IPS-15b (cell line): ENCODE measurements around the gene LAMC3.

Experiments used
- H3K27me3 ChIP-seq: one replicate; pipeline ENCODE4 v1.6.1; 2013; ENCODE audit warnings: low read length; ENCODE audit not compliant: control insufficient read depth, insufficient read depth
- H3K36me3 ChIP-seq: one replicate; pipeline ENCODE4 v1.6.1; 2013; ENCODE audit warnings: low read length; ENCODE audit not compliant: control insufficient read depth, insufficient read depth
- H3K4me1 ChIP-seq: one replicate; pipeline ENCODE4 v1.6.1; 2013; ENCODE audit warnings: mild to moderate bottlenecking, low read length; ENCODE audit not compliant: control insufficient read depth, insufficient read depth
- H3K4me3 ChIP-seq: one replicate; pipeline ENCODE4 v1.5.1; 2013; ENCODE audit warnings: low read depth, low read length
- H3K9ac ChIP-seq: one replicate; pipeline ENCODE4 v1.6.1; 2013; ENCODE audit warnings: low read depth, mild to moderate bottlenecking, low read length
- H3K9me3 ChIP-seq: one replicate; pipeline ENCODE4 v1.6.1; 2013; ENCODE audit warnings: mild to moderate bottlenecking, low read length; ENCODE audit not compliant: control insufficient read depth, insufficient read depth

Gene LAMC3

DNA sequence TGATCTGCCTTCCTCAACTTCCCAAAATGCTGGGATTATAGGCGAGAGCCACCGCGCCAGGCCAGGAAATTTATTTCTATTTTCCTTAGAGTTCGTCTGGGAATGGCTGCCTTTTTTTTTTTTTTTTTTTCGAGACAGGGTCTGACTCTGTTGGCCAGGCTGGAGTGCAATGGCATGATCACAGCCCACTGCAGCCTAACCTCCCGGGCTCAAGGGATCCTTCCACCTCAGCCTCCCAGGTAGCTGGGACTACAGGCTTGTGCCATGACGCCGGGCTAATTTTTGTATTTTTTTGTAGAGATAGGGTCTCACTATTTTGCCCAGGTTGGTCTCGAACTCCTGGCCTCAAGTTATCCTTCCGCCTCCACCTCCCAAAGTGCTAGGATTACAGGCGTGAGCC, 888 bp upstream of the LAMC3 start:
- peaks cover 9% of the 10 kb centered on the region for H3K27me3 ChIP-seq
- H3K9me3 ChIP-seq: no peaks in the 10 kb centered on the region
- H3K4me3 ChIP-seq: no peak overlapping the region
- no peak overlapping the region for H3K9ac ChIP-seq
- no peaks in the 10 kb centered on the region for H3K36me3 ChIP-seq
- H3K4me1 ChIP-seq: peaks cover 6% of the 10 kb centered on the region

DNA sequence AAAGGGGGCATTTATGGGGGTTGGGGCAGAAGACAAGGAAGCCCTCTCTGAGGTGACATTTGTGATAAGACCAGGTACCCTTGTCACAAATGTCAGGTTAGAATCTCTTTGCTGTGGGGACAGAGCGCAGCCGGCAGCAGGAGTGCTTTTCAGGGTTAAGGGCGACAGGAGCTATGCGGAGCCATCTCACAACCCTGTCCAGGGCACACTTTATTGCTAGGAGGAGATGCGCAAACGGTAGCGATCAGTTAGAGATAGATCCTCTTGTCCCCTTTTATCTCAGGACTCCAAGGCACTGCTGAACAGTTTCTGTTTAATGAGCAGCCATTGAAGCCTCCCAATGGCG, 438 bp upstream of the LAMC3 start:
- H3K9me3 ChIP-seq: no peaks in the 10 kb centered on the region
- H3K27me3 ChIP-seq: peaks cover 9% of the 10 kb centered on the region
- peaks cover 4% of the 10 kb centered on the region for H3K36me3 ChIP-seq
- H3K9ac ChIP-seq: no peak overlapping the region
- peaks cover 6% of the 10 kb centered on the region for H3K4me1 ChIP-seq
- peak overlapping the region; percentile 46 for H3K4me3 ChIP-seq

DNA sequence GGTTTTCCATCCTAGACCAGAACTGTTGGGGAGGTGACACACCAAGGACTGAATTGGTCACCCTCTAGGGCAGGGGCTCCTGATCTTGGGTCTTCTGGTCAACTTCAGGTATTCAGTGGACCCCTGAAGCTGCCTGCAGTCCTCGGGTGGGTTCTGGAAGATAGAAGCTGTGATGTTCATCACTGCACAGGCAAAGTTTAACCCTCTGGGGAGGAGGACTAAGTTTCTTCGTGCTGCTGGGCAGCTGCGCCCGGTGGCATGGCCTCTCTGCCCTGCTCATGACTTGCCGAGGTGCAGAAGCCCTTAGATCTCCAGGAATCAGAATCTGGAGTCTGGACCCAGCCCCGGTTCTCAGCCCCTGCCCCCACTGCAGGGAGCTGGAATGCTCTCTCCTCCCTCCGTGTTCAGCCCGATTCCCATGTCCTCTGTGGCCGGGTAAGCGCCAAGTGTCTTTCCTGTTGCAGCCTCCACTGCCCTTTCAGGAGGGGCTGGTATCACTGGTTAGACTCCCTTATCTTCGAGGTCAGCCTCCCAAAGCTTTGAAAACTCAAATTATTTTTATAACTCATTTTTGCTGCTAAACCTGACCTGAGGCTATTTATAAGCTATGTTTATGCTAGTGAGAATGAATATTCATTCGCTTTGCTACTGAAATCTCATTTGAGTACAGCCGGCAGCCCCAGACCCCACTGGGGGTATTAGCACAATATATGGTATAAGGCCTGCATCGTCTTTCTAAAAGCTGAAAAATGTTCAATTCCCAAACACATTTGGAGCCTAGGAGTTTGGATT, 1.7 kb downstream of the LAMC3 start:
- peaks cover 6% of the 10 kb centered on the region for H3K4me1 ChIP-seq
- no peak overlapping the region for H3K4me3 ChIP-seq
- H3K36me3 ChIP-seq: peaks cover 5% of the 10 kb centered on the region
- no peaks in the 10 kb centered on the region for H3K9me3 ChIP-seq
- H3K27me3 ChIP-seq: peaks cover 9% of the 10 kb centered on the region
- no peak overlapping the region for H3K9ac ChIP-seq

DNA sequence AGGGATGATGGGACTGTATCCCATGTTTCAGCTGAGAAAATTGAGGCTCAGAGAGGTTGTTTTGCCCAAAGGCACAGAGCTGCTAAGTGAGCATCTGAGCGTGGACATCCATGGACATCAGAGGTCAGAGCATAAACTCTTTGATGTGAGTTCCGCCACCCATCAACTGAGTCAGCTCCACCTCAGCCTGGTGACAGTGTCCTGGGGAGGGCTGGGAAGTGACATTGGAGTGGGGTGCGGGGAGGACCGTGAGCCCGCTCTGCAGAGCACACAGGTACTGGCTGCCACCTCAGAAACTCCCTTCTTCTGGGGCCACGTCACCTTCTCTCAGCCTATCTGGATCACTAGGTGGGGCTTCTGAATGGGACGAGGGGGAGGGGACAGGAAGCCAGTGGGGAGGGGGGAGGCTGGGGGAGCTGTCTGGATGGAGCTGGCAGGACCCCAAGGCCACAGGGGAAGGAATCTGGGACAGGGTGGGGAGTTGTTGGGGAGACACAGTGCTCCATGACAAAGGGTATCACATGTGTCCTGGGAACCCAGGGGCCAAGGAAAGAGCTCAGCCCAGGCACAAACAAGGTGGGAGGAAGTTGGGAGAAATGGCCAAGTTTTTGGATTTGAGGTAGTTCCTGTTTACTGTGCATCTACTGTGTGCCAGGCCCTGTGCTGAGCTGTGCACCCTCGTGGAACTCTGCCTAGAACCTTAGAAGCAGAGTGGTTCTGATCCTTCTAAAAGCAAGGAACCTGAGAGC, 2.5 kb downstream of the LAMC3 start:
- H3K9ac ChIP-seq: no peak overlapping the region
- H3K36me3 ChIP-seq: peaks cover 5% of the 10 kb centered on the region
- peaks cover 9% of the 10 kb centered on the region for H3K27me3 ChIP-seq
- peaks cover 6% of the 10 kb centered on the region for H3K4me1 ChIP-seq
- H3K4me3 ChIP-seq: no peak overlapping the region
- H3K9me3 ChIP-seq: no peaks in the 10 kb centered on the region

DNA sequence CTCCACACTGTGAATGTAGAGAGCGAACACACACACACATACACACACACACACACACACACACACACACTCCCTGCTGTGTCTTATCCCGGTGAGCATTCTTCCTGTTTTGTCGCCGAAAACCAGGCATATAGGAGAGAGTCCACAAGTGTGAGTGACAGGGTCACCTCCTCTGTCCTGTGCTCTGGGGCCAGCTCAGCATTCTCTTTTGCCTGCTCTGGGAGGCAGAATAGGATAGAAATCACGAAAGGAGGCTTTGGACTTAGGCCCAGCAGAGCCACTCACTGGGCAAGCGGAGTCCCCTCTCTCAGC, 3.0 kb downstream of the LAMC3 start:
- peaks cover 9% of the 10 kb centered on the region for H3K27me3 ChIP-seq
- no peak overlapping the region for H3K4me3 ChIP-seq
- peaks cover 5% of the 10 kb centered on the region for H3K36me3 ChIP-seq
- no peak overlapping the region for H3K9ac ChIP-seq
- no peaks in the 10 kb centered on the region for H3K9me3 ChIP-seq
- peaks cover 6% of the 10 kb centered on the region for H3K4me1 ChIP-seq

DNA sequence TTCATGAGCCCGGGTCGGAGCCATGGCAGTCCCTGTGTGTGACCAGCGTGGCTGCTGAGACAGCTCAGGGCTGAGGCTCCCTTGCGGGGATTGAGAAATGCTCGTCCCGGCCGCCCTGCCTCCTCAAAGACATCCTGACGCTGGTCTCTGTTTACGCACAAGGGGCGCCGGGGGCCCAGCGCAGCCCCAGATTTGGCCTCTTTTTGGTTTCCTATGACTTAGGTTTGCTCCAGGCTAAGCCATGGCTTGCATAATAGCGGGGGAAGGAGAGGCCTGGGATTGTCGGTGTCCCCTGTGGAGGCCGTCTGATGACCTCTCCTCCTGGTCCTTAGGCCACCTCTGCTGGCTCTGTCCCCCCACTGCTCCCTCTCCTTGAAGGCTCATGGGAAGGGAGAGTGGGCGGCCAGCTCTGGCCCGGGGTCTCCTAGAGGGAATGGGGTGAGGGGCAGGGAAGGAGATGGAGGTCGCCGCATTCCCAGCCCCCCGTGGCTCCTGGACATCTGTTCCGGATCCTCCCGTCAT, 3.5 kb downstream of the LAMC3 start:
- Histone ChIP-seq H3K36me3 (peaks cover 5% of the 10 kb centered on the region), H3K27me3 (peaks cover 9% of the 10 kb centered on the region), H3K4me3 (no peak overlapping the region), H3K4me1 (peaks cover 6% of the 10 kb centered on the region), H3K9me3 (no peaks in the 10 kb centered on the region), H3K9ac (no peak overlapping the region)

DNA sequence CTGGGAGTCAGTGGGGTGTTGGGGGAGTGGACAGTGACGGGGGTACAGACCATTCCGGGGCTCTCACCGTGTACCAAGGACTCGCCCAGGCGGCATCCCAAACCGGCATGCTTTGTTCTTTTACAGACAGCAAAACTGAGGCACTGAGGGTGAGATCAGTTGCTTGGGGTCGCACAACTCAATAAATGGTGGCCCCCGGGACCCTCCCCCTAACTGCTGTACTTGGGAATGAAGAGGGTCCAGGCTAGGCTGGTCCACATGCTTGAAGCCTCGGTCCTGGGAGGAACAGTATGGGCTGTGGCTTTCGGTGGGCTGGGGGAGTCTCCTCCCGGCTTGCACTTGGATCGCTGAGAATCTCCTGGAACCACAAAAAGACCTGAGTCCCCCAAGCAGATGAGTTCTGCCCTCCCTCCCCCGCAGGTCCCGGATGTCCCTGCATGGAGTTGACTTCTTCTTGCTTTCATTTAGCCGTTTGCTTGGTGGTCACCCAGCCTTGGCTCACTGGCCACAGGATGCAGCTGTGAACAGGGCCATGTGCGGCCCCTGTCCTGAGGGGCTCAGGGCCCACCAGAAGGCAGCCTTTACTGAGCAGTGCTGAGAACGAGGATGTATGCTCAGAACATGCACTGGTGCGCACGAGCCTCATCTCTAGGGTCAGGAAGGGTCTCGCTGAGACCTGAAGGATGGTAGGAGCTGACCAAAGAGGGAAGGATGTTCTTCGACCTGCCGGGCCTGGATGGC, 4.2 kb downstream of the LAMC3 start:
- Histone ChIP-seq H3K9ac (no peak overlapping the region), H3K4me3 (no peak overlapping the region)

DNA sequence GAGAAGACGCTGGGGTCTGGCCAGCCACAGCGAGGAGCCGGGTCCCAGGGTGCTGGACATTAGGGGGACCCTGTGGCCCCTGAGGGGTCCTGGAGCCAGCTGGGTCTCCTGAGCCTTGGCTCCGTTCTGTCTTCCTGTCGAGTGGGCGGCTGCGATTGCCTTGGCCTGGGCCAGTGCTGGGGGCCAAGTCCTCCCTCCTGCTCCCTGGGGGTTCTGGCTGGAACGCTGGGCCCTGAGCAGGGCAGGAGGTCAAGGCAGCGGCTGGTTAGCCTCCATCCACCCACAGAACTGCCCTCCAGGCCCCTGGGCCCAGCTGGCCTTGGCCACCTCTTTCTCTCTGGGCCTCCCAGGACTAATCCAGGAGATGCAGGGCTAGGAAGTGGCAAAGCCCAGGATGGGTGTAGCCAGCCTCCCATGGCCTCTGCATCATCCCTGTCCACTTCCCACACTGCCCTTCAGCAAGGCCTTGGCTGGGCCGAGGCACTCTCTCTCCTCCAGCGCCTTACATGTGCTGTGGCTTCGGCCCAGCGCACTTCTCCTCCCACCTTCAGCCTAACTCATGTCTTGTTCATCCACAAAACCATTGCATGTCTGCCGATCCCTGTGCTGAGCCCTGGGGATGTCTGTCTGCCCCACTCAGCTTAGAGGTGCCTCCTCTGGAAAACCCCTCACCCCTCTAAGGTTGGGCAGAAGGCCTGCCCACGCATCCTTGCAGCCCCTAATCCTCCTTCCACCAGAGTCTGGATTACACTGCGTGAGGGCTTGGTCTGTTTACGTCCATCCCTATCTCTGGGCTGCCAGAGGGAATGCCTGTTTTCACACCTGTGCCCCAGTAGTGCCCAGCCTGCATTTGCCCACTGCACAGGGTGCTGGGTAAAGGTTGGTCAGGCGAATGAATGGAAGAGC, 5.0 kb downstream of the LAMC3 start:
- Histone ChIP-seq H3K9ac (no peak overlapping the region), H3K27me3 (peaks cover 3% of the 10 kb centered on the region), H3K36me3 (peaks cover 5% of the 10 kb centered on the region), H3K4me3 (no peak overlapping the region), H3K4me1 (peaks cover 6% of the 10 kb centered on the region), H3K9me3 (no peaks in the 10 kb centered on the region)

More for the DNA sequence above, 4.2 kb downstream of the LAMC3 start:
- no peaks in the 10 kb centered on the region for H3K9me3 ChIP-seq
- peaks cover 9% of the 10 kb centered on the region for H3K27me3 ChIP-seq
- H3K4me1 ChIP-seq: peaks cover 6% of the 10 kb centered on the region
- peaks cover 5% of the 10 kb centered on the region for H3K36me3 ChIP-seq

DNA sequence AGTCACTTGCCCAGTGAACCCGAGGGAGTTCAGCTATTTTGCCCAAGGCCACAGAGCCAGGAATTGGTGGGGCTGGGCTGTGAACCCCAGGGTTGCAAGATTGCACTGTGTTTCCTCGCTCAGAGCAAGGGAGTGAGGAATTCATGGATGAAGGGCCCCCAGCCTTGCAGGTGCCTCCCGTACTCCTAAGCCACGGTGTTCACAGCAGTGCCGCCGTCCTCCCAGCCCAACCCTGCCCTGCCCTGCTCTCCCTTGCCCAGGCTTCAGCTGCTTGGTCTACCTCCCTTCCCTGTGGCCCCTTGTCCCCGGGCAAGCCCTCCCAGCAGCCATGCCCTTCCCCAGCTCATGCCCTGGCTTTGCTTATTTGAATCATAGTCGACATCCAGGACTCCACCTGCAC, 6.1 kb downstream of the LAMC3 start:
- no peak overlapping the region for H3K9ac ChIP-seq
- H3K4me3 ChIP-seq: no peak overlapping the region
- H3K36me3 ChIP-seq: peaks cover 5% of the 10 kb centered on the region
- H3K9me3 ChIP-seq: no peaks in the 10 kb centered on the region
- H3K4me1 ChIP-seq: peaks cover 6% of the 10 kb centered on the region
- no peaks in the 10 kb centered on the region for H3K27me3 ChIP-seq

DNA sequence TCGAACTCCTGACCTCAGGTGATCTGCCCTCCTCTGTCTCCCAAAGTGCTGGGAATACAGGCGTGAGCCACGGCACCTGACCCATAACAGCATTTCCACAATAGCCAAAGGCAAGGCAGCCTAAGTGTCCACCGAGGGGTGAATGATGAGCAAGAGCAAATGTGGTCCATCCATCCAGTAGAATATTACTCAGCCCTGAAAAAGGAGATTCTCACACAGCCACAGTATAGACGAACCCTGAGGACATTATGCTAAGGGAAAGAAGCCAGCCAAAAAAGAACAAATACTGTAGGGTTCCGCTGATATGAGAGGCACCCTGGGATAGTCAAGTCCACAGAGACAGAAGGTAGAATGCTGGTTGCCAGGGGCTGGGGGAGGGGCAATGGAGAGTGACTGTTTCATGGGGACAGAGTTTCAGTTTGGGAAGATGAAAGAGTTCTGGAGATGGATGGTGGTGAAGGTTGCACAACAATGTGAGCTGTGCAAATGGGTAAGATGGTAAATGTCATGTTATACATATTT, 7.0 kb downstream of the LAMC3 start:
- Histone ChIP-seq H3K9me3 (no peaks in the 10 kb centered on the region), H3K36me3 (peaks cover 5% of the 10 kb centered on the region), H3K9ac (no peak overlapping the region), H3K4me1 (peaks cover 6% of the 10 kb centered on the region), H3K27me3 (no peaks in the 10 kb centered on the region), H3K4me3 (no peak overlapping the region)

DNA sequence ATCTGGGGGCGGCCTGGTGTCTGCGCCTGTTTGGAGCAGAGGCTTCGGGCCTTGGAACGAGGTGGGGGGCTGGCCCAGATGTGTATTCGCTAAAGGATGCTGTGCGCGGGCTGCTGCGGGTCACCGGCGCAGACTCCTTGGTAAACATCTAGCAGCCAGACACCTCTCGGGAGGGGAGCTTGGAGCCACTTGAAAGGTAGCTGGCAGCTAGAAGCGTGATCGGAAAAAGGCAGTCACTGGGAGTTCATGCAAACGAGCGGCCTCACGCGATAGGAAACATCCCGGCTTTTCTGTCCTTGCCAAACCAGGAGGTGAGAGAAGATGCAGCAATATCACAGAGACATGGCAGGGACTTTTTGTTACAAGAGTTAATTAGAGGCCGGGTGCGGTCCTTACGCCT, 8.1 kb downstream of the LAMC3 start:
- no peak overlapping the region for H3K9ac ChIP-seq

More for the DNA sequence above, 8.1 kb downstream of the LAMC3 start:
- H3K4me3 ChIP-seq: no peak overlapping the region
- no peaks in the 10 kb centered on the region for H3K27me3 ChIP-seq
- H3K4me1 ChIP-seq: peaks cover 2% of the 10 kb centered on the region
- H3K9me3 ChIP-seq: no peaks in the 10 kb centered on the region
- H3K36me3 ChIP-seq: peaks cover 5% of the 10 kb centered on the region
